H1 (cell line): ENCODE results near the gene NRBF2. TPM values are rescaled to one million over a fixed set of nuclear protein-coding genes. Genes with fewer than 3 reads are reported as not detected.

Experiments
- polyA plus RNA-seq, 7 experiments: library from polyadenylated mRNA; depleted of rRNA in 3 of 7; stranded (reverse) in 5 of 7; unstranded in 2 of 7; fragments of >200 nt in 5 of 7; fragments of 200-250 nt in 2 of 7; gene quantifications; 1 replicate in 5 of 7; 2 replicates in 1 of 7; 4 replicates in 1 of 7; pipeline versions ENCODE4 v1.2.1 to v1.2.3, GENCODE V29; 2011 to 2013; ENCODE audit warnings: missing spikeins in 2 of 7, mixed read lengths in 2 of 7
- total RNA-seq: library from RNA; stranded (reverse); fragmentation: NEBNext Ultra II Directional; extraction: Animal tissue kit (Norgen Biotek cat#: 25700); gene quantifications from 2 replicates; pipeline ENCODE4 v1.2.1, GENCODE V29; 2021
- TF ChIP-seq, protein P1 (sequence below): IDR thresholded peaks from 2 replicates; pipeline ENCODE4 v1.6.1; 2012; ENCODE audit warnings: inconsistent platforms

Gene NRBF2
- total and polyA plus RNA-seq, 2 of the 8 experiments (the other 6 are each of a cell fraction or from before 2014, with no cell fraction given): 11.0 to 29.9 TPM

DNA sequence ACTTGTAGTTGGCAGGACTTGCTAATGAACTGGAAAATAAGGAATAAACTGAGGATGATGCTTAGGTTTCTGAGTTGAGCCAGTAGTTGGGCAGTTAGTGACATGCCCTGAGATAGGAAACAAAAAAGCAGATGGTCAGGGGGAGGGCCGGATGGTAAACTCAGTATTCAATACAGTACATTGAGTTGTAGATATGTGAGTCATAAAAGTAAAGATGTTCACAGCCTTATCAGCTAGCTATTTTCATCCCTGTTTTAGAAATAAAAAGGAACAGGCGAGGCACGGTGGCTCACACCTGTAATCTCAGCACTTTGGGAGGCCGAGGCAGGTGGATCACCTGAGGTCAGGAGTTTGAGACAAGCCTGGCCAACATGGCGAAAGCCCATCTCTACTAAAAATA, 22.2 kb upstream of the NRBF2 start (continued):
- TF ChIP-seq, protein P1, sequence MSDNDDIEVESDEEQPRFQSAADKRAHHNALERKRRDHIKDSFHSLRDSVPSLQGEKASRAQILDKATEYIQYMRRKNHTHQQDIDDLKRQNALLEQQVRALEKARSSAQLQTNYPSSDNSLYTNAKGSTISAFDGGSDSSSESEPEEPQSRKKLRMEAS: no peak
